ENCODE results near the gene CRY2. TPM values are rescaled to one million over a fixed set of nuclear protein-coding genes. Genes with fewer than 3 reads are reported as not detected.

CRY2 gene
- polyA plus RNA-seq, 1 of the 3 experiments (the other 2 are of a cell fraction) = 6.7 TPM

- no peaks in the 10 kb centered on the region for H3K9me2 ChIP-seq
- H4K20me1 ChIP-seq (ENCODE audit: insufficient read depth) = no peaks in the 10 kb centered on the region
Measured at GRCh38 chr11:45919806-45920530, 72.7 kb downstream of the CRY2 start.

GRCh38 chr11:45920531-45921477, 73.5 kb downstream of the CRY2 start:
- DNase-seq = peak; percentile 6
- Histone ChIP-seq H3K9me2 (no peaks in the 10 kb centered on the region), H3K27ac (ENCODE audit: low read depth in 2 of 2, low read length in 1 of 2) (no peak overlapping the region), H3K27me3 (ENCODE audit: insufficient read depth) (no peaks in the 10 kb centered on the region), H3K4me3 (ENCODE audit: low read depth in 2 of 2, low read length in 1 of 2) (no peak overlapping the region), H4K20me1 (ENCODE audit: insufficient read depth) (no peaks in the 10 kb centered on the region), H3K79me2 (ENCODE audit: insufficient read depth) (peaks cover 18% of the 10 kb centered on the region), H3K36me3 (replicated peaks in 1 of 2; ENCODE audit: control insufficient read depth in 1 of 2, insufficient read depth in 2 of 2, low read length in 1 of 2) (peaks cover 0 to 2% of the 10 kb centered on the region in 2 experiments), H3K4me2 (no peak overlapping the region), H3K9ac (no peak overlapping the region), H2AFZ (ENCODE audit: low read depth) (no peak overlapping the region), H3K4me1 (ENCODE audit: control insufficient read depth in 1 of 2, insufficient read depth in 2 of 2, low read depth in 1 of 2, low read length in 1 of 2) (peaks cover 7 to 17% of the 10 kb centered on the region in 2 experiments; a peak in 3 of 4 replicates), H3K9me3 (no peaks in the 10 kb centered on the region), H3F3A (replicated peaks; ENCODE audit: insufficient read depth) (peaks cover 4% of the 10 kb centered on the region)
- WGBS (ENCODE audit: low lambda C conversion rate) = 84% methylated on average over 3 of the region's 6 CpGs
- no peak for TF ChIP-seq MAX (IDR thresholded peaks at IDR 0.05; ENCODE audit: low read depth)
- no peak for TF ChIP-seq RCOR1 (IDR thresholded peaks at IDR 0.05; ENCODE audit: low read length)
- TF ChIP-seq FOXM1 (IDR thresholded peaks at IDR 0.05; ENCODE audit: low read depth) = no peak
- no peak for TF ChIP-seq NRF1 (IDR thresholded peaks at IDR 0.05; ENCODE audit: low read depth, low read length)
- TF ChIP-seq, protein P1, sequence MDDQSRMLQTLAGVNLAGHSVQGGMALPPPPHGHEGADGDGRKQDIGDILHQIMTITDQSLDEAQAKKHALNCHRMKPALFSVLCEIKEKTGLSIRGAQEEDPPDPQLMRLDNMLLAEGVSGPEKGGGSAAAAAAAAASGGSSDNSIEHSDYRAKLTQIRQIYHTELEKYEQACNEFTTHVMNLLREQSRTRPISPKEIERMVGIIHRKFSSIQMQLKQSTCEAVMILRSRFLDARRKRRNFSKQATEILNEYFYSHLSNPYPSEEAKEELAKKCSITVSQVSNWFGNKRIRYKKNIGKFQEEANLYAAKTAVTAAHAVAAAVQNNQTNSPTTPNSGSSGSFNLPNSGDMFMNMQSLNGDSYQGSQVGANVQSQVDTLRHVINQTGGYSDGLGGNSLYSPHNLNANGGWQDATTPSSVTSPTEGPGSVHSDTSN (IDR thresholded peaks at IDR 0.05) = no peak
- no peak for TF ChIP-seq POLR2AphosphoS5 (IDR thresholded peaks at IDR 0.05; ENCODE audit: low read depth, low read length)
- ChIA-PET POLR2A (no interaction called here), CTCF (interaction anchor here (6.2 kb wide), 1 partner anchor 48 kb away, joined by 35 read pairs; no protein-coding TSS in a partner anchor)

More at GRCh38 chr11:45919806-45920530, 72.7 kb downstream of the CRY2 start:
- peaks cover 7 to 17% of the 10 kb centered on the region in 2 experiments; a peak in 3 of 4 replicates for H3K4me1 ChIP-seq (ENCODE audit: control insufficient read depth in 1 of 2, insufficient read depth in 2 of 2, low read depth in 1 of 2, low read length in 1 of 2)
- H3K4me3 ChIP-seq (ENCODE audit: low read depth in 2 of 2, low read length in 1 of 2) = no peak overlapping the region
- 83% methylated on average over 13 of the region's 13 CpGs for WGBS (ENCODE audit: low lambda C conversion rate)
- H3K27ac ChIP-seq (ENCODE audit: low read depth in 2 of 2, low read length in 1 of 2) = no peak overlapping the region
- H3F3A ChIP-seq (replicated peaks; ENCODE audit: insufficient read depth) = peaks cover 4% of the 10 kb centered on the region
- H3K4me2 ChIP-seq = no peak overlapping the region
- CTCF ChIA-PET = interaction anchor here (0.5 to 6.2 kb wide), 3 partner anchors 47 to 285 kb away, joined by 3 to 35 read pairs (median 3); no protein-coding TSS in a partner anchor
- TF ChIP-seq MAX (IDR thresholded peaks at IDR 0.05; ENCODE audit: low read depth) (no peak), RAD21 (IDR thresholded peaks at IDR 0.05; ENCODE audit: low read length) (no peak), GABPA (IDR thresholded peaks at IDR 0.05; ENCODE audit: low read depth) (no peak), USF2 (IDR thresholded peaks at IDR 0.05; ENCODE audit: borderline replicate concordance, low read depth, low read length) (no peak), RXRA (IDR thresholded peaks at IDR 0.05; ENCODE audit: borderline replicate concordance, low read depth) (no peak), CHD2 (IDR thresholded peaks at IDR 0.05; ENCODE audit: low read length, partially characterized antibody) (no peak), MXI1 (IDR thresholded peaks at IDR 0.05; ENCODE audit: low read depth, low read length) (no peak)
- no peak overlapping the region for H2AFZ ChIP-seq (ENCODE audit: low read depth)
- DNase-seq = peak; percentile 1
- H3K9ac ChIP-seq = no peak overlapping the region
- H3K36me3 ChIP-seq (replicated peaks in 1 of 2; ENCODE audit: control insufficient read depth in 1 of 2, insufficient read depth in 2 of 2, low read length in 1 of 2) = peaks cover 0 to 8% of the 10 kb centered on the region in 2 experiments
- POLR2A ChIA-PET = no interaction called here
- no peaks in the 10 kb centered on the region for H3K27me3 ChIP-seq (ENCODE audit: insufficient read depth)
- H3K79me2 ChIP-seq (ENCODE audit: insufficient read depth) = peaks cover 19% of the 10 kb centered on the region
- no peaks in the 10 kb centered on the region for H3K9me3 ChIP-seq
